NCI-H748 (cell line): ENCODE measurements around the gene TIMM10.
A peak's percentile ranks its signal among the peaks of the same experiment; 100 is the strongest.

Experiments
- DNase-seq: peaks from one replicate; lab custom pipeline; 2025; ENCODE audit not compliant: unreplicated experiment; lab: John Stamatoyannopoulos, UW

The TIMM10 gene

GRCh38 chr11:57504511-57504910 is 26.0 kb downstream of the TIMM10 start:
- no peak for DNase-seq

- DNase-seq: no peak
Measured at GRCh38 chr11:57502870-57503269, 27.7 kb downstream of the TIMM10 start.

GRCh38 chr11:57502376-57502775 is 28.2 kb downstream of the TIMM10 start:
- no peak for DNase-seq

- no peak for DNase-seq
Measured at GRCh38 chr11:57501953-57502352, 28.6 kb downstream of the TIMM10 start.

- DNase-seq: no peak
Measured at GRCh38 chr11:57500926-57501325, 29.6 kb downstream of the TIMM10 start.

GRCh38 chr11:57500515-57500914 is 30.0 kb downstream of the TIMM10 start:
- DNase-seq: no peak

- DNase-seq: no peak
Measured at GRCh38 chr11:57499983-57500461, 30.5 kb downstream of the TIMM10 start.

GRCh38 chr11:57499413-57499982 is 31.1 kb downstream of the TIMM10 start:
- peak; percentile 90 for DNase-seq

GRCh38 chr11:57498540-57498939 is 32.0 kb downstream of the TIMM10 start:
- DNase-seq: no peak

- DNase-seq: no peak
Measured at GRCh38 chr11:57497303-57498247, 33.0 kb downstream of the TIMM10 start.

- DNase-seq: no peak
Measured at GRCh38 chr11:57496109-57496820, 34.3 kb downstream of the TIMM10 start.

- peak; percentile 66 for DNase-seq
Measured at GRCh38 chr11:57493507-57494503, 36.7 kb downstream of the TIMM10 start.

- DNase-seq: peak; percentile 12
Measured at GRCh38 chr11:57491371-57492061, 39.0 kb downstream of the TIMM10 start.

GRCh38 chr11:57490456-57491248 is 39.9 kb downstream of the TIMM10 start:
- no peak for DNase-seq

- no peak for DNase-seq
Measured at GRCh38 chr11:57487920-57488659, 42.5 kb downstream of the TIMM10 start.

GRCh38 chr11:57487021-57487778 is 43.4 kb downstream of the TIMM10 start:
- DNase-seq: no peak

GRCh38 chr11:57485217-57485990 is 45.1 kb downstream of the TIMM10 start:
- no peak for DNase-seq
